ENCODE results near the gene CASD1.

DNA sequence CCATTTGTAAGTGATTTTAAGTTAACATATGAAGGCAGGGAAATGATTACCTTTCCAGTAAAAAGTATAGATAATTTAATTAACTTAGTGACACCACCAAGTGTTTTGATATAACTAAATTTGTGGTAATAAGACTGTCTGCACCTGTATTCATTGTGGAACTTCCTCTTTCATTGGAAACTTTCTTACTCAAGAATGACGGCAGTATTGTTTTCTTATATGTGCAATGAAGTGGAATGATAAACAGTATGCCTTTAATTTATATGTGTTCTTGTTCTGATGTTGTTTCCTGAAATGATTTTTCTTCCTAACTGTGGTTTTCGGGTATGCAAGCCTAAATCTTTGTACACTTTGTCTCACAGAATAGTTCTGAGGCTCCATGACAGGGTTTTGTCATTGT, 46.4 kb downstream of the CASD1 start:
- no peak for TF ChIP-seq RFX5 (IDR thresholded peaks at IDR 0.05; ENCODE audit: low read depth, low read length)
- no peak for TF ChIP-seq RAD21 (IDR thresholded peaks at IDR 0.05; ENCODE audit: low read length)
- TF ChIP-seq, protein P1, sequence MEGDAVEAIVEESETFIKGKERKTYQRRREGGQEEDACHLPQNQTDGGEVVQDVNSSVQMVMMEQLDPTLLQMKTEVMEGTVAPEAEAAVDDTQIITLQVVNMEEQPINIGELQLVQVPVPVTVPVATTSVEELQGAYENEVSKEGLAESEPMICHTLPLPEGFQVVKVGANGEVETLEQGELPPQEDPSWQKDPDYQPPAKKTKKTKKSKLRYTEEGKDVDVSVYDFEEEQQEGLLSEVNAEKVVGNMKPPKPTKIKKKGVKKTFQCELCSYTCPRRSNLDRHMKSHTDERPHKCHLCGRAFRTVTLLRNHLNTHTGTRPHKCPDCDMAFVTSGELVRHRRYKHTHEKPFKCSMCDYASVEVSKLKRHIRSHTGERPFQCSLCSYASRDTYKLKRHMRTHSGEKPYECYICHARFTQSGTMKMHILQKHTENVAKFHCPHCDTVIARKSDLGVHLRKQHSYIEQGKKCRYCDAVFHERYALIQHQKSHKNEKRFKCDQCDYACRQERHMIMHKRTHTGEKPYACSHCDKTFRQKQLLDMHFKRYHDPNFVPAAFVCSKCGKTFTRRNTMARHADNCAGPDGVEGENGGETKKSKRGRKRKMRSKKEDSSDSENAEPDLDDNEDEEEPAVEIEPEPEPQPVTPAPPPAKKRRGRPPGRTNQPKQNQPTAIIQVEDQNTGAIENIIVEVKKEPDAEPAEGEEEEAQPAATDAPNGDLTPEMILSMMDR (conservative IDR thresholded peaks at IDR 0.05; ENCODE audit: low read depth, low read length), result no peak
- TF ChIP-seq, protein P2, sequence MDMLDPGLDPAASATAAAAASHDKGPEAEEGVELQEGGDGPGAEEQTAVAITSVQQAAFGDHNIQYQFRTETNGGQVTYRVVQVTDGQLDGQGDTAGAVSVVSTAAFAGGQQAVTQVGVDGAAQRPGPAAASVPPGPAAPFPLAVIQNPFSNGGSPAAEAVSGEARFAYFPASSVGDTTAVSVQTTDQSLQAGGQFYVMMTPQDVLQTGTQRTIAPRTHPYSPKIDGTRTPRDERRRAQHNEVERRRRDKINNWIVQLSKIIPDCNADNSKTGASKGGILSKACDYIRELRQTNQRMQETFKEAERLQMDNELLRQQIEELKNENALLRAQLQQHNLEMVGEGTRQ (IDR thresholded peaks at IDR 0.05; ENCODE audit: low read depth, low read length), result no peak
- no peak for TF ChIP-seq POLR2A (IDR thresholded peaks at IDR 0.05; ENCODE audit: low read depth, low read length)
